Right kidney (tissue), 1 donor: Measurements from ENCODE around the gene UPK3BL1.
A peak's percentile ranks its signal among the peaks of the same experiment; 100 is the strongest.
"Not testable (repeated sequence)": the region's sequence is repeated elsewhere in the genome, so short reads cannot be mapped to it uniquely, and the experiment has no call there.

Experiments used
- DNase-seq: peaks from one replicate; pipeline ENCODE4 v3.0.0-alpha.2; 2016

The UPK3BL1 gene

GRCh38 chr7:102630622-102631021 is 12.0 kb downstream of the UPK3BL1 start:
- not testable (repeated sequence) for DNase-seq

GRCh38 chr7:102627271-102627904 is 15.2 kb downstream of the UPK3BL1 start:
- DNase-seq, result not testable (repeated sequence)

- not testable (repeated sequence) for DNase-seq
Observed at GRCh38 chr7:102618122-102618521, 24.5 kb downstream of the UPK3BL1 start.

- DNase-seq, result not testable (repeated sequence)
Observed at GRCh38 chr7:102616507-102617125, 26.0 kb downstream of the UPK3BL1 start, which contains the start of gene RASA4. TSS of gene RASA4 (minus strand) at chr7:102616756. CDS start at chr7:102616689, 67 bp downstream.

GRCh38 chr7:102615930-102616329 is 26.7 kb downstream of the UPK3BL1 start:
- not testable (repeated sequence) for DNase-seq

GRCh38 chr7:102614873-102615272 is 27.7 kb downstream of the UPK3BL1 start:
- DNase-seq, result not testable (repeated sequence)

- DNase-seq, result not testable (repeated sequence)
Observed at GRCh38 chr7:102614346-102614697, 28.3 kb downstream of the UPK3BL1 start.

- DNase-seq, result not testable (repeated sequence)
Observed at GRCh38 chr7:102613575-102614345, 28.8 kb downstream of the UPK3BL1 start.

GRCh38 chr7:102611675-102612325 is 30.8 kb downstream of the UPK3BL1 start:
- DNase-seq, result peak; percentile 41

GRCh38 chr7:102611013-102611674 is 31.4 kb downstream of the UPK3BL1 start:
- DNase-seq, result not testable (repeated sequence)

GRCh38 chr7:102610441-102610840 is 32.1 kb downstream of the UPK3BL1 start:
- not testable (repeated sequence) for DNase-seq

- DNase-seq, result not testable (repeated sequence)
Observed at GRCh38 chr7:102609734-102610133, 32.9 kb downstream of the UPK3BL1 start.

GRCh38 chr7:102606848-102607247 is 35.7 kb downstream of the UPK3BL1 start:
- not testable (repeated sequence) for DNase-seq

- DNase-seq, result not testable (repeated sequence)
Observed at GRCh38 chr7:102604431-102605145, 38.0 kb downstream of the UPK3BL1 start.

GRCh38 chr7:102602317-102602716 is 40.3 kb downstream of the UPK3BL1 start:
- not testable (repeated sequence) for DNase-seq

- DNase-seq, result not testable (repeated sequence)
Observed at GRCh38 chr7:102599699-102600098, 42.9 kb downstream of the UPK3BL1 start.

- not testable (repeated sequence) for DNase-seq
Observed at GRCh38 chr7:102596036-102596435, 46.6 kb downstream of the UPK3BL1 start.

GRCh38 chr7:102593637-102594334 is 48.8 kb downstream of the UPK3BL1 start:
- not testable (repeated sequence) for DNase-seq

GRCh38 chr7:102592477-102593019 is 50.0 kb downstream of the UPK3BL1 start:
- not testable (repeated sequence) for DNase-seq

- DNase-seq, result not testable (repeated sequence)
Observed at GRCh38 chr7:102589857-102590256, 52.7 kb downstream of the UPK3BL1 start.
